ENCODE data around the gene CUBN.

GRCh38 chr10:16968416-16969041 lies 161.1 kb downstream of the CUBN start:
- TF ChIP-seq ZNF274 (IDR thresholded peaks at IDR 0.05; ENCODE audit: low read depth, low read length) = no peak
- TF ChIP-seq YY1 (IDR thresholded peaks at IDR 0.05; ENCODE audit: insufficient read depth, insufficient read length) = no peak
- no peak for TF ChIP-seq SUZ12 (IDR thresholded peaks at IDR 0.05; ENCODE audit: extremely low read depth, insufficient read depth, insufficient read length)

Measured in NT2/D1 (cell line).